ENCODE measurements around the gene CDCP2.

CDCP2 gene

GRCh38 chr1:54136269-54136896 lies 16.4 kb downstream of the CDCP2 start:
- DNase-seq: no peak

DNA sequence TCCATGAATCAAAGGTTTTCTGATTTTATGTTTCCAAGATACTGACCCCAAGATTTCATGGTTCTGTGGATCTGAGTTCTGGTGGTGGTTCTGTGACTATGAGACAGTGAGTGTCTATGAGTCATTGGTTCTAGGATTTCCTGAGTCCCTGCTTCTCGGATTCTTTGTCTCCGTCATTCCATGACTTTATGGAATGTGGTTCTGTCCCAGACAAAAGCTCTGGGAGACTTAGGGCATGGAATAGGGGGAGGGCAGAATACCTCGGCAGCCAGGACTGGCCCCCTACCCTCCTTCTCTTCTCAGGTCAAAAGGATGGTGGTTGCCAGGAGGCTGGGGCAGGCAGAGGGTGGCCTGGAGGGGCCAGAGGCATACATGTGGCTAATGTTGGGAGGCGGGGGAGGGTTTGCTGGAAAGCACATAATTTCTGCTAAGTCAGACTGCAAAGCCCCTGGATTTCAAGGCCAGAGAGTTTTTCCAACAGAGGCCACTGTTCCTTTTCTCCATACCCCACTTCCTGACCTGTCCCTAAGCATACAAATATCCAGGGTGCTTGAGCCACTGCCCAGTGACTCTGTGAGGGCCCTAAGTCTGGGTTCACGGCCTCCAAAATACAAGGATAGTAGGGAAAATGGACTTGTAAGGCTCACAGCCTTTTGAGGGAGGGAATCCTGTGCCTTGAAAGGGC lies 17.2 kb downstream of the CDCP2 start:
- no peak for DNase-seq

- DNase-seq: no peak
Observed at GRCh38 chr1:54134295-54134694, 18.5 kb downstream of the CDCP2 start.

DNA sequence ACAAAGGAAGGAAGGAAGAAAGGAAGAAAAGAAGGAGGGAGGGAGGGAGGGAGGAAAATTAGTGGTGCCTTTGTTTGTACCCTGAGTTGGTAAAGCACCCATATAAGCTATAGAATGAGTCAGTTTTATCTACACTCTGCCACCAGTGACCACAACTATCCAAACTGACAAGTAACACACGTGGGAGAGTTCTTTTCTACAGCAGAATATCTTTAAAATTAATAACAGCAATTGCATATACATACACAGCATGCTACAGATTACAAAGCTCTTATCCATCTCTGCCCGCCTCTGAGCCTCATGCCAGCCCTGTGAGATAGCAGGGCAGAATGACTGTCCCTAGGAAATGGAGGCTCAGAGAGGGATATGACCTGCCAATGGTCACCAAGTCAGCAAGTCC lies 20.3 kb downstream of the CDCP2 start:
- DNase-seq: no peak

DNA sequence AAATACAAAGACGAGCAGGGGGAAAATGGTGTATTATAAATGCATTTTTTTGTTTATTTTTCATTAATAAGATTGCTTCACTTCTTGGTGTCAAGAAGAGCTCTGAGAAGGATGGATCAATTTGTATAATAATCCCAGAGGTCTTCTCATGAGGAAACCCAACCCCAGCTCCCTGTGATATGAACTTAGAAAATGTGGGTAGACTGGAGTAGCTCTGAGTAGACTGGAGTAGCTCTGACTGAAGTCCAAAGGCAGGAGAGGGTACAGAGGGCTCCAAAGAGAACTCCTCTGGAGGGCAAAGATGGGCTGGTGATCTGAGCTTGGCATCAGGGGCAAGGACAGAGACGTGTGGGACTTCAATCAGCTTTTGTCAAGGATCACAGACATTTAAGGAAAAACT lies 21.4 kb downstream of the CDCP2 start:
- DNase-seq: no peak

DNA sequence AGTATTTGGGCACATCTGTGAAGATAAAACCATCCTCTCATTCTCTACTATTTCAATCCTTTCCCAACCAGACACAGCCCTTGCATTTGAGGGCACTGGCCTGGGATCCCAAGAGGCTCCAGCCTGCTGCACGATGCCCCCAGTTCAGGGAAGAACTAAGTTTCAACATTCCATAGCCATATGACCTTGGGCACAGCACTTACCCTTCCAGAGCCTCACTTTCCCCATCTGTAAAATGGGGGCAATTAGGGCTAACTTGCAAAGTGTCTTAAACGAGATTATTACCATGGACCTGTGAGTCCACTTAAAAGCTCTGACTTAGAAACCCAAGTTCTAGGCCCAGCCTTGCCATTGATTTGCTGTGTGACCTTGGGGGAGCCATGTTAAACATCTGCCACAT lies 22.9 kb downstream of the CDCP2 start:
- DNase-seq: no peak

- DNase-seq: no peak
Observed at GRCh38 chr1:54127594-54128300, 25.1 kb downstream of the CDCP2 start.

DNA sequence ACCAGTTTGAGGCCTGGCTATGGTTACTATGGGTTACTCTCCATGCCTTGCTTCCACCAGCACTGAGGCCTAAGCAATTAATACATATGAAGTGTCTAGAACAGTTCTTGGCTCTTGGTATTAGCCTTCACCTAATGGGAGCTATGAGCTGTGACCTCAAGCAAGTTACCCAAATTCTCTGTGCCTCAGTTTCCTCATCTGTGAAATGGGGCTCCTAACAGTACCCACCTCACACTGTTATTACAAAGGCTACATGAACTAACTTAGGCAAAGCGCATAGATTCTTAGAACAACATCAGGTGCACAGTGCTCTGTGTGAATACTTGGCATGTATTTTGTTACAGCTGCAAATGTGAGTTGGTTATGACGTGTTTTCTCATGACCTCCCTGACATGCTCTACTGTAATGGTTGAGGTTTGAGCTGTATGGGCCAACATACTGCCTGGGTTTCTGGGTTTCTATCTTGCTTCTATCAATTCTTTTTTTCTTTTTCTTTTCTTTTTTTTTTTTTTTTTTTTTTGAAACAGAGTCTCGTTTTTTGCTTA lies 26.5 kb downstream of the CDCP2 start:
- DNase-seq: no peak

DNA sequence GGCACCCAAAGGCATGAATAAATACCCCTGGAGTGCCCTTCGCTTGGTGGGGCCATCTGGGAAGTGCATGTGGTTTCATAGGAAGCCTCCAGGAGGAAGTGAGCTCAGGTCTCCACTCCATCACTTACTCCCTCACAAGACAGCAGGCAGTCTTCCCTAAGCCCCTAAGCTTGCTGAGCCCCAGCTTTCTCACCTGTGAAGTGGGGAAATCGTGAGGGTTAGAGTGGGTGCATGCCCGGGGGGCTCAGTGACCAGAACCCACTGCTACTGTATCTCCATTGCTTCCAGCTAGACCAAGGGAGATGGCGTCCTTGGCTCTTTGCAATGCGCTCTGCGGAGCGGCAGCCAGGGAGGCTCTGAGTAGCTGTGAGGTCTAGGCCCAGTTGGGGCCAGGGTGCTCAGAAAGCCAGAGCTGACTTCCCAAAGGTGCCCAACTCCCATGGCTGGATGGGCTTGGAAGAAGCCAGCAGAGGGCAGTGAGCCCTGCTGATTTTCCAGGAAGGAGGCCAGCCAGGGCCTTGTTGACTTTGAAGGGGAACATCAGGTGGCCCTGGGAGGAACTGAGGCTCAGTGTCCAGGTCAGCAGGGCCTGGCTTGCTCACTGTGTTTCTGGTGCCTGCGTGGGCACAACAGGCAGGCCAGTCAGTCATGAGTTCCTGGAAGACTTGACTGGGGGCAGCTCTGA lies 27.3 kb downstream of the CDCP2 start:
- no peak for DNase-seq

DNA sequence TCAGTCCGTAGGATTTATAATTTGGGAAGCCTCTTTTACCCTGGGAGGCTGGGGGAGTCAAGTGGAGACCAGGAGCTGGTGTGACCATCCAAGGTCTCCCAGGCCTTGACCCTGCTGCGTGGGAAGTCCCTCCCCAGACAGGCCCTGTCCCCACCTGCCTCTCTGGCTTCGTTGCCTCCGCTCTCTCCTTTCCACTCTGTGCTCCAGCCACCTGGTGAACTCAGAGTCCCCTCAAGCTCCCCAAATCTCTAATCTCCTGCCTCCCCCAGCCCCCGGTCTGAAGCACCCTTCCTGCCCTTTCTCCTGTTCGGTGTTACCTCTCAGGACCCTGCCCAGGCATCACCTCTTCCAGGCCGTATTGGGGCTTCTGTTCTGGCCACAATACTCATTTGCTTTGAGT lies 27.9 kb downstream of the CDCP2 start:
- DNase-seq: no peak

DNA sequence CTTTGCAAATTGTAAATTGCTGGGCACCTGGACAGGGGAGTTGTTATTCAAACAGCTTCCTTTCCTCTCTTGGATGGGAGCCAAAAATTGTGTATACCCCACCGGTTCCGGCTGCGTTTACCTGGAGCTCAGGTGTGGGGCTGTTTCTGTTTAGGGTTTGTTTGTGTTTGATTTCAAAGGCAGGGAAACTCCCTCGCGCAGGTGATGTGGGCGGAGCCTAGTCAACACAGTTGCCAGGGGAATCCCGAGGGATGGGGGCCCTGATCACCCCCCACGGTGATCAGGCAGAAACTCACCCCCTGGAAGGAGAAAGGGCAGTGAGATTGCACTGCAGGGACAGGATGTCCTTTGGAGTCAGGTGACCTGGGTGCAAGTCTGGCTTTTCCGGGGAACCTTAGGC lies 28.3 kb downstream of the CDCP2 start:
- peak; percentile 69 to 79 for DNase-seq

DNA sequence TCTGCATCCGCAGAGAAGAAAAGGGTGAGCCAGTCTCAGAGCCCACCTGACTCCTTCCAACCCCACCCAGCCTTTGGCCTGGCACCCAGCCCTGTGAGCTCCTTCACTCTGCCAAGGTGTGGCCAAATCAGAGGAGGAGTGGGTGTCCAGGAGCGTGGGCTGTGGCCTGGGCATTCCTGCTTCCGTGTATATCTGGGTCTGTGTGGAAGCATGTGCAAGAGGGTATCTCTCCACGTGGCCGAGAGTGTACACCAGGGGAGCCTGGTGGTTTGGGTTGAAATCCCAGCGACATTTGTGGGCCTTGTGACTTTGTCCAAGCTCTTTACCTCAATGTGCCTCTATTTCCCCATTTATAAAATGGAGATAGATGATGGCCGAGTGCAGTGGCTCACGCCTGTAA lies 29.8 kb downstream of the CDCP2 start:
- no peak for DNase-seq

GRCh38 chr1:54122135-54122751 lies 30.6 kb downstream of the CDCP2 start:
- no peak for DNase-seq

GRCh38 chr1:54121482-54122134 lies 31.2 kb downstream of the CDCP2 start:
- DNase-seq: peak in 1 of 2 experiments; percentile 19

- no peak for DNase-seq
Observed at GRCh38 chr1:54120698-54121481, 31.9 kb downstream of the CDCP2 start.

- DNase-seq: no peak
Observed at GRCh38 chr1:54120018-54120697, 32.6 kb downstream of the CDCP2 start.

DNA sequence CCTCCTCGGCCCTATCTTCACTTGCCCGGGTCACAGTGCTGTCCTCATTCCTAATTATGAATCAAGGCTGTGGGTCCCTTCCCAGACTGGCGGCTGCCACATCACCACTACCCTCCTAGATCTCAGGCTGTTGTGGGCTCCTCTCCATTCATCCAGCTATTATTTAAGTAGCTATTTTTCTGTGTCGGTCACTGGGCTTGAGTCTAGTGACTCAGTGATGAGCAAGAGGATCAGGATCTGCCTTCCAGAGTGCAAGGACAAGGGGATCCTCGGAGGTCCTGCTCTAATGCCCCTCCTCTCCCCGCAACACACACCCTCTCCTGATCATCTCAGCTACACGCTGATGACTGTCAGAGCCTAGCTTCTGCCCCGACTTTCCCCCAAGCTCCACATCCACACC lies 34.1 kb downstream of the CDCP2 start:
- no peak for DNase-seq

DNA sequence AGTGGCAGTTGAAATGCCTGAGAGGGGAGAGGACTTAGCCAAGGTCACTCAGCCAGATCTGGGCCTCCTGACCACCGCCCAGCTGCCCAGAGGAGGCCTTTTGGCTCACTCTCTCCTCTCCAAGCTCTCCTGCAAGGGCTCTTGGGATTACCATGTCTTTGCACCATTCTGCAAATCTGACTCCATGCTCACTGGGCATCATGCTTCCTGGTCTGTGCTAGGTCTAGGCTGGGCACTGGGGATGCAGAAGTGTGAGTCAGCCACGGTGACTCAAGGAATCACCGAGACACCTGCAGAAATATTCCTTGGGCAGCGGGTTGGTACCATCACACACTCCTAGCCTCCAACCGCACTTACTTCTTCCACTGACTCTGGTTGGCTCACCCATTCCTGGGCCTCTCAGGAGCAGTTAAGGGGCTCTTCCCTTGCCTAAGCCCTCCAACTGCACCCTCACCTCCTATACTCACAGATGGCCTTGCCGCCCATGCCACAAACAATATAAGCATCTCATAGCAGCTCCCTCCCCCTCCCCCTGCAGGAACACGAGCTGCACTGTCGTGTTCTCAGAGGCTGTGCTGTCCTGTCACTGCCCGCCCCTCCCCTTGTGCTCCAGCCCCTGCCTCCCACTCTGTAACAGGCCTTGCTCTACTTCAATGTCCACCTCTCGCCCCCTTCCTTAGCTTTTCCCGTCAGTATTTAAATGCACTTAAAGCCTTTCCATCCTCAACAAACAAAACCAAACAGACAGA lies 34.8 kb downstream of the CDCP2 start:
- no peak for DNase-seq

DNA sequence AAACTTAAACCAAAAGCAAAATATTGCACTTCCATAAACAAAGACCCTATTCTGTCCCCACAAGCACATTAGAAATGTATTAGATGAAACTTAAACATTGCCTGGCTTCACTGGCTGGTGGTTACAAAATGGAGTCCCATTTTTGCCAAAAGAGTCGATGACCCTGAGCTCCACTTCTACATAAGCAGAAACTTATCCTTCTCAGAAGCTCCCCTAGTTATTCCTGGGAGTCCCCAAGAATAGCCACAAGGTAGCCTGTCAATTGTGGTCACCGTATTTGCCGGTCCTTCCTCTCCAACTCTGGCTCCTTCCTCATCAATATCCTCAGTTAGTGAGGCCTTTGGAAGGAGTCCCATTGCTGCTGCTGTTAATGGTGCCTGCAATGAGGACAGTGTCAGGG lies 37.3 kb downstream of the CDCP2 start:
- no peak for DNase-seq

DNA sequence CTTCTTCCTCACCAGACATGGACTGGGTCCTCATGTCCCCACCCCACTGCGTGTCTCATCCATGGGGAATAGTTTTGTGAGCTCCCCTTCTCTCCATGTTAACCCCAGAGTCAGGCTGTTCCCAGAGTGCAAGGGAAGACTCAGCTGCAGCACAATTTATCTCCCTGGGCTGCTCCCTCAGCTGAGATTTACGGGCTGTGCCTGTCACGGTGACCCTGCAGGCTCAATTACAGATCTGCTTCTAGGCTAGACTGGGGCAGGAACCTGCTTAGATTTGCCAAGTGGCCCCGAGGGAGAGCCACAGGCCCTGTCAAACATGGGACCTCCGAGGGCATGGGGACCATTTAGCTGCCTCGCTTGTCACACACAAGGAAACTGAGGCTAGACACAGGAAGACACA lies 37.8 kb downstream of the CDCP2 start:
- DNase-seq: no peak
